Neural progenitor cell (in vitro differentiated cells): ENCODE results near the gene ST13. TPM values are rescaled to one million over a fixed set of nuclear protein-coding genes. Genes with fewer than 3 reads are reported as not detected.

Source experiments
- DNase-seq: peaks from one replicate; pipeline ENCODE4 v3.0.0-alpha.2; 2016; ENCODE audit warnings: low spot score
- H2AFZ ChIP-seq: fragments of 200-600 bp; sonication (generic); replicated peaks from 2 replicates; pipeline ENCODE4 v1.6.1; 2016; ENCODE audit warnings: antibody characterized with exemption
- H3F3A ChIP-seq: fragments of 200-600 bp; sonication (generic); 2 replicates; pipeline ENCODE4 v1.6.1; 2016; ENCODE audit warnings: antibody characterized with exemption, low read depth
- H3K27ac ChIP-seq: fragments of 200-600 bp; sonication (generic); 2 replicates; pipeline ENCODE4 v1.5.1; 2016; ENCODE audit warnings: mild to moderate bottlenecking
- H3K27me3 ChIP-seq: fragments of 200-600 bp; sonication (generic); 2 replicates; pipeline ENCODE4 v1.6.1; 2016; ENCODE audit warnings: mild to moderate bottlenecking, moderate library complexity
- H3K36me3 ChIP-seq: fragments of 200-600 bp; sonication (generic); 2 replicates; pipeline ENCODE4 v1.5.1; 2016
- H3K4me1 ChIP-seq: fragments of 200-600 bp; sonication (generic); 2 replicates; pipeline ENCODE4 v1.6.1; 2016; ENCODE audit warnings: mixed run types
- H3K4me2 ChIP-seq: fragments of 200-600 bp; sonication (generic); 2 replicates; pipeline ENCODE4 v1.6.1; 2016
- H3K4me3 ChIP-seq: fragments of 200-600 bp; sonication (generic); 2 replicates; pipeline ENCODE4 v1.5.1; 2016
- H3K79me2 ChIP-seq: fragments of 200-600 bp; sonication (generic); 2 replicates; pipeline ENCODE4 v1.6.1; 2016; ENCODE audit warnings: low read depth
- H3K9ac ChIP-seq: fragments of 200-600 bp; sonication (generic); 2 replicates; pipeline ENCODE4 v1.6.1; 2016
- H3K9me3 ChIP-seq: fragments of 200-600 bp; sonication (generic); 2 replicates; pipeline ENCODE4 v1.5.1; 2016; ENCODE audit warnings: low read depth
- H4K20me1 ChIP-seq: fragments of 200-600 bp; sonication (generic); 2 replicates; pipeline ENCODE4 v1.6.1; 2016; ENCODE audit warnings: low read depth
- H3K27ac Mint-ChIP-seq: 3 replicates; pipeline ENCODE4 v1.8.0; 2021; ENCODE audit warnings: mixed read lengths
- H3K27me3 Mint-ChIP-seq: 2 replicates; pipeline ENCODE4 v1.8.0; 2022; ENCODE audit warnings: low read depth, mild to moderate bottlenecking, inconsistent platforms, moderate library complexity, mixed read lengths; ENCODE audit not compliant: insufficient read depth
- H3K36me3 Mint-ChIP-seq: 3 replicates; pipeline ENCODE4 v1.8.0; 2021; ENCODE audit warnings: mixed read lengths
- H3K4me1 Mint-ChIP-seq: 3 replicates; pipeline ENCODE4 v1.8.0; 2021; ENCODE audit warnings: mixed read lengths
- H3K4me3 Mint-ChIP-seq: 3 replicates; pipeline ENCODE4 v1.8.0; 2021; ENCODE audit warnings: mild to moderate bottlenecking, moderate library complexity, mixed read lengths
- H3K9me3 Mint-ChIP-seq: 3 replicates; pipeline ENCODE4 v1.8.0; 2020; ENCODE audit warnings: mixed read lengths
- CTCF ChIP-seq: fragments of 200-600 bp; sonication (generic); IDR thresholded peaks from 2 replicates; pipeline ENCODE4 v1.5.1; 2017; ENCODE audit warnings: antibody characterized with exemption, mild to moderate bottlenecking
- EZH2 ChIP-seq: fragments of 200-600 bp; sonication (generic); IDR thresholded peaks from 2 replicates; pipeline ENCODE4 v1.6.1; 2017; ENCODE audit warnings: antibody characterized with exemption, mild to moderate bottlenecking, moderate library complexity
- EZH2phosphoT487 ChIP-seq: fragments of 200-600 bp; sonication (generic); IDR thresholded peaks from 2 replicates; pipeline ENCODE4 v1.6.1; 2017; ENCODE audit warnings: antibody characterized with exemption
- total RNA-seq: library from RNA; depleted of rRNA; stranded (reverse); fragments of >200 nt; gene quantifications from 2 replicates; pipeline ENCODE4 v1.2.3, GENCODE V29; 2015; ENCODE audit warnings: low replicate concordance

ST13 gene
- total RNA-seq, 1 donor from 2014 or later = 310 TPM

DNA sequence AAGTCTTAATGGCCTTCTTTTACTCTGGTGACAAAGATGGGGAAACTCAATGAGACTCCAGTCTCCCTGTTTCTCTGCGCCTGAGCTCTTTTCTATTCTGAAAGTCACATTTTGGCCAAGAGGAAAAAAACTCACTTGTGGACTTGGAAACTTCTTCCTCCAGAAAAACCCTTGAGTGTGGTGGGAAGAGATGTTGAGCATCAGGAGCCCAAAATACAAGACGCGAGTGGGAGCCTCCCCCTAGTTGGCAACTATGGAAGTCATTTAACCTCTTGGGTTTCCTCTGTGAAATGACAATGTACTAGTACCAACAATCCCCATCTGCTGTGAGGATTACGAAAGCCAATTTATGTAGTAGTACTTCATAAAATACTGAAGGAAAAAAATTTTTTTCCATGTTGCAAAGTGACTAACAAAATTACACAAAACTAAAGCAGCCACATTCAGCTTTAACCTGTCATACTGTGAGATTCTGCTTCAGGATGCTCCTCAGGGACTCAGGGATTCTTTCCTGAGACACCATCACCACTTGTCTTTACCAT, 36.8 kb downstream of the ST13 start:
- Mint-ChIP-seq H3K27ac (no peak overlapping the region), H3K27me3 (no peaks in the 10 kb centered on the region), H3K9me3 (no peaks in the 10 kb centered on the region), H3K4me1 (peaks cover 27% of the 10 kb centered on the region), H3K4me3 (peak overlapping the region; percentile 97), H3K36me3 (peaks cover 13% of the 10 kb centered on the region)
- H3K9me3 ChIP-seq = no peaks in the 10 kb centered on the region
- peak overlapping the region; percentile 73 for H3K4me3 ChIP-seq
- peak overlapping the region; percentile 13 for H3K27ac ChIP-seq
- peak; percentile 21 for DNase-seq
- no peaks in the 10 kb centered on the region for H3K27me3 ChIP-seq
- peaks cover 41% of the 10 kb centered on the region for H3F3A ChIP-seq
- H3K9ac ChIP-seq = no peak overlapping the region
- H3K4me2 ChIP-seq = peak overlapping the region; percentile 78
- H3K36me3 ChIP-seq = peaks cover 5% of the 10 kb centered on the region
- no peaks in the 10 kb centered on the region for H4K20me1 ChIP-seq
- H3K4me1 ChIP-seq = peaks cover 8% of the 10 kb centered on the region
- H2AFZ ChIP-seq = peak overlapping the region; percentile 82
- peaks cover 42% of the 10 kb centered on the region for H3K79me2 ChIP-seq
- no peak for TF ChIP-seq CTCF
- no peak for TF ChIP-seq EZH2phosphoT487
- TF ChIP-seq EZH2 = no peak

GRCh38 chr22:40818747-40819598, 37.5 kb downstream of the ST13 start, which contains the start of gene SLC25A17:
TSS of gene SLC25A17 (minus strand) at chr22:40819346. CDS start at chr22:40819248, 98 bp downstream.
- peaks cover 49% of the 10 kb centered on the region for H3K79me2 ChIP-seq
- no peaks in the 10 kb centered on the region for H4K20me1 ChIP-seq
- TF ChIP-seq CTCF (peak; percentile 43), EZH2 (peak; percentile 31), EZH2phosphoT487 (no peak)
- H3F3A ChIP-seq = peaks cover 41% of the 10 kb centered on the region
- peaks cover 8% of the 10 kb centered on the region for H3K4me1 ChIP-seq
- H3K27ac ChIP-seq = peak within 1 kb of the TSS; percentile 72
- H3K4me2 ChIP-seq = peak within 1 kb of the TSS; percentile 78
- Mint-ChIP-seq H3K27me3 (no peaks in the 10 kb centered on the region), H3K9me3 (no peaks in the 10 kb centered on the region), H3K27ac (peak within 1 kb of the TSS; percentile 92), H3K4me1 (peaks cover 27% of the 10 kb centered on the region), H3K4me3 (peak within 1 kb of the TSS; percentile 97), H3K36me3 (peaks cover 15% of the 10 kb centered on the region)
- DNase-seq = peak; percentile 95
- H2AFZ ChIP-seq = peak within 1 kb of the TSS; percentile 89
- no peaks in the 10 kb centered on the region for H3K27me3 ChIP-seq
- H3K4me3 ChIP-seq = peak within 1 kb of the TSS; percentile 73
- peak within 1 kb of the TSS; percentile 48 for H3K9ac ChIP-seq
- H3K9me3 ChIP-seq = no peaks in the 10 kb centered on the region
- H3K36me3 ChIP-seq = no peaks in the 10 kb centered on the region

DNA sequence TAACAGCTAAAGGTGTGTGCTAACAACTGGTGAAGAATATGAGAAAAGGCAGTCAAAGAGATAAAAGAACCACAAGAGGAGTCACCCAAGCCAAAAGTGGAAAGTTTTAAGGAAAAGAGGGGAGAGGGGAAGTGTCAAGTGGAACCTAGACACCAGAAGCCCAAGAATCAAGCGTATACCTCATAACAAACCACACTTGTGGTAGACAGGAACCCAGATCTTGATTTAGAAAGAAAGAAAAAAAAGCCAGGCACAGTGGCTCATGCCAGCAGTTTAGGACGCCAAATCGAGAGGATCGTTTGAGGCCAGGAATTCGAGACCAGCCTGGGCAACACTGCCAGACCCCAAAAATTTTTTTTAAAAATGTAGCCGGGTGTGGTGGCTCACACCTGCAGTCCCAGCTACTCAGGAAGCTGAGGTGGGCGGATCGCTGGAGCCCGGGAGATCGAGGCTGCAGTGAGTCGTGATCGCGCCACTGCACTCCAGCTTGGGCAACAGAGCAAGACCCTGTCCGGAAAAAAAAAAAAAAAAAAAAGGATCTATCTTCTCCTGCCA, 38.2 kb downstream of the ST13 start:
- Histone ChIP-seq H4K20me1 (no peaks in the 10 kb centered on the region), H3K36me3 (no peaks in the 10 kb centered on the region), H3K9ac (peak overlapping the region; percentile 48), H3K4me3 (peak overlapping the region; percentile 73), H3F3A (peaks cover 36% of the 10 kb centered on the region), H3K4me2 (peak overlapping the region; percentile 78), H3K27ac (no peak overlapping the region), H3K79me2 (peaks cover 56% of the 10 kb centered on the region), H3K9me3 (no peaks in the 10 kb centered on the region), H3K27me3 (no peaks in the 10 kb centered on the region), H3K4me1 (peaks cover 8% of the 10 kb centered on the region), H2AFZ (peak overlapping the region; percentile 89)
- Mint-ChIP-seq H3K4me1 (peaks cover 27% of the 10 kb centered on the region), H3K27ac (peak overlapping the region; percentile 92), H3K36me3 (peaks cover 15% of the 10 kb centered on the region), H3K4me3 (peak overlapping the region; percentile 97), H3K27me3 (no peaks in the 10 kb centered on the region), H3K9me3 (no peaks in the 10 kb centered on the region)
- TF ChIP-seq CTCF = no peak
- no peak for TF ChIP-seq EZH2phosphoT487
- TF ChIP-seq EZH2 = no peak
- DNase-seq = no peak
